Aorta (tissue), 5 donors: ENCODE data around the gene MAP1LC3A. TPM values are rescaled to one million over a fixed set of nuclear protein-coding genes. Genes with fewer than 3 reads are reported as not detected.
A peak's percentile ranks its signal among the peaks of the same experiment; 100 is the strongest.

Source experiments
- ATAC-seq: fragments of 200-7000 bp; cut with Tn5 transposase; one replicate; pipeline ENCODE4 v1.9.1; 2022; ENCODE audit warnings: moderate library complexity; ENCODE audit not compliant: low FRiP score
- DNase-seq, 2 donors: peaks; one replicate each; pipeline ENCODE4 v3.0.0-alpha.2; 2020
- H3K27ac ChIP-seq, 2 donors: one replicate each; pipeline ENCODE4 v1.5.1; 2013; ENCODE audit warnings: low read length in 2 of 2, mild to moderate bottlenecking in 2 of 2, moderate library complexity in 2 of 2, control low read depth in 1 of 2, inconsistent platforms in 1 of 2, low read depth in 1 of 2
- H3K27me3 ChIP-seq, 2 donors: one replicate each; pipeline ENCODE4 v1.6.1; 2013; ENCODE audit warnings: control low read depth in 1 of 2, low read length in 1 of 2, mild to moderate bottlenecking in 1 of 2, moderate library complexity in 1 of 2; ENCODE audit not compliant: insufficient read depth in 2 of 2, control insufficient read depth in 1 of 2
- H3K36me3 ChIP-seq, 2 donors: one replicate each; pipeline ENCODE4 v1.6.1; 2013; ENCODE audit warnings: control low read depth in 1 of 2, low read length in 1 of 2, mild to moderate bottlenecking in 1 of 2; ENCODE audit not compliant: insufficient read depth in 2 of 2, control insufficient read depth in 1 of 2
- H3K4me1 ChIP-seq, 2 donors: one replicate each; pipeline ENCODE4 v1.6.1; 2013; ENCODE audit warnings: low read length in 2 of 2, control low read depth in 1 of 2, mild to moderate bottlenecking in 1 of 2, moderate library complexity in 1 of 2; ENCODE audit not compliant: insufficient read depth in 2 of 2, control insufficient read depth in 1 of 2
- H3K4me3 ChIP-seq, 2 donors: one replicate each; pipeline ENCODE4 v1.5.1; 2013; ENCODE audit warnings: low read length in 2 of 2, control low read depth in 1 of 2, mild to moderate bottlenecking in 1 of 2
- H3K9me3 ChIP-seq: one replicate; pipeline ENCODE4 v1.6.1; 2013; ENCODE audit warnings: mild to moderate bottlenecking, low read length; ENCODE audit not compliant: control insufficient read depth
- WGBS, 2 donors: extraction: QIAGEN DNeasy Blood & Tissue Kit; methylation state at CpG; one replicate each; pipeline ENCODE4 v1.1.7; 2013; 5-methylcytosine and 5-hydroxymethylcytosine counted together
- intact Hi-C, 2 donors: fragments of 100-400 bp; cut with DNase I; formaldehyde crosslinking; loops; one replicate each; pipeline versions ENCODE4 v1.14.2 to v1.15.0; 2022
- polyA plus RNA-seq, 2 donors: library from polyadenylated mRNA; stranded (reverse); fragments of 200-250 nt; gene quantifications; one replicate each; pipeline ENCODE4 v1.2.3, GENCODE V29; 2013
- total RNA-seq, 2 donors: library from RNA; stranded (reverse); fragmentation: NEBNext Ultra II Directional; extraction: Animal tissue kit (Norgen Biotek cat#: 25700); gene quantifications; one replicate each; pipeline ENCODE4 v1.2.1, GENCODE V29; 2021
- donor health status: healthy with polysubstance abuse.
- donor health status: Bipolar disorder and iron deficiency.
- donor health status: DM: no; HTN: no; CAD: no.
- donor health status: DM: no; HTN: no; CAD: no.
- donor health status: DM: yes; HTN: yes; CAD: no.

MAP1LC3A gene
- total and polyA plus RNA-seq, 4 donors: 32.6 to 92.9 (median 45.6) TPM

GRCh38 chr20:34579191-34579978, 20.9 kb downstream of the MAP1LC3A start:
- no peaks in the 10 kb centered on the region for H3K9me3 ChIP-seq
- intact Hi-C loops: loop anchor here (2.0 kb wide), 2 partner anchors 129 to 189 kb away; no protein-coding TSS in a partner anchor
- H3K4me3 ChIP-seq: no peak overlapping the region
- DNase-seq: peak in 1 of 2 donors; percentile 71
- peaks cover 0 to 8% of the 10 kb centered on the region in 2 donors for H3K36me3 ChIP-seq
- WGBS, 2 donors: 41 to 42% methylated on average over 11 of the region's 11 CpGs
- ATAC-seq: peak; percentile 84
- H3K4me1 ChIP-seq: peaks cover 0 to 3% of the 10 kb centered on the region in 2 donors
- H3K27ac ChIP-seq: no peak overlapping the region
- no peaks in the 10 kb centered on the region for H3K27me3 ChIP-seq

- Histone ChIP-seq H3K4me1 (peaks cover 0 to 3% of the 10 kb centered on the region in 2 donors), H3K9me3 (no peaks in the 10 kb centered on the region), H3K36me3 (peaks cover 0 to 4% of the 10 kb centered on the region in 2 donors), H3K27me3 (no peaks in the 10 kb centered on the region), H3K27ac (no peak overlapping the region), H3K4me3 (no peak overlapping the region)
- intact Hi-C loops: loop anchor here (2.0 kb wide), 2 partner anchors 129 to 189 kb away; no protein-coding TSS in a partner anchor
- DNase-seq (no peak), ATAC-seq (no peak)
- 88 to 89% methylated on average over 7 of the region's 7 CpGs for WGBS, 2 donors
Measured at GRCh38 chr20:34579979-34580940, 21.7 kb downstream of the MAP1LC3A start.

DNA sequence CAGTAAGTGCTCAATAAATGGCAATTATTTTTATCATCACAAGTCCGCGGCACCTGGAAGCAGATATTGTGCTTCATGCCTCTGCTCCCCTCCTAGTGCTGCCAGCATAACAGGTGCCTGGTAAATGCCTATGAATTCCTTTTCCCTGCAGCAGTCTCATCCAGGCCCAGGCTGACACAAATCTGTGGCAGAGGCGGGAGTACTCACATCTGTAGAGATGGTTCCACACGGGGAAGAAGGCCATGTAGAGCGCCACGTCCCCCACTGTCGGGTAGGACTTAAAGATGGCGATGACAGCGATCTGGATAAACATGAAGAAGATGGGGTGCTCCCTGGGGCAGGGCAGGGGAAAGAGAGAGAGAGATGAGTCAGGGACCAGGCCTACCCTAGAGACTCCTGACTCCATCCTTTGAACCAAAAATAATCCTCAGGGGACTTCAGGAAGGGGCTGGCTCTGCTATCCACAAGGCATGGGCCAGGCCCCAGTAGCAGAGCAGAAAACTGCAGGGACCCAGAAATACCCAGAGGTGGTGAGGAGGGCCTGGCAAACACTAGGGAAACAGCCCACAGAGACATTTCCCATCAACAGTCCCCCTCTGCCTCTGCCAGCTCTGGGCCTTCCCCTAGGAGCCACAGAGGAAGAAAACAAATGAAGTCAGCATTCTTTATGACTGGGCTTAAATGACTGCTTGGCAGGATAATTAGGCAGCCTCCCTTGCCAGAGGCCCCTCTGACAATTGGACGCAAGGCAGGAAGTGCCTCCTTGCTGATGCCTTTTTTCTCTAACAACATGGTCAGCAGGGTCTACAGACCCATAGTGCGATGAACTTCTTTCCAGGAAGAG, 23.0 kb downstream of the MAP1LC3A start:
- Histone ChIP-seq H3K27ac (peak overlapping the region; percentile 16 to 87), H3K36me3 (peaks cover 0 to 4% of the 10 kb centered on the region in 2 donors), H3K4me3 (no peak overlapping the region), H3K4me1 (peaks cover 0 to 3% of the 10 kb centered on the region in 2 donors), H3K27me3 (no peaks in the 10 kb centered on the region), H3K9me3 (no peaks in the 10 kb centered on the region)
- intact Hi-C loops: no loop called here
- DNase-seq (peak in 1 of 2 donors; percentile 65), ATAC-seq (peak; percentile 76)
- 66 to 71% methylated on average over 11 of the region's 11 CpGs for WGBS, 2 donors

- intact Hi-C loops: no loop called here
- Histone ChIP-seq H3K36me3 (peaks cover 0 to 4% of the 10 kb centered on the region in 2 donors), H3K27ac (peak overlapping the region in 1 of 2 donors; percentile 76), H3K9me3 (no peaks in the 10 kb centered on the region), H3K4me3 (no peak overlapping the region), H3K4me1 (peaks cover 0 to 3% of the 10 kb centered on the region in 2 donors), H3K27me3 (no peaks in the 10 kb centered on the region)
- 59 to 64% methylated on average over 4 of the region's 4 CpGs for WGBS, 2 donors
- no peak for DNase-seq
- ATAC-seq: no peak
Measured at GRCh38 chr20:34582221-34582620, 23.7 kb downstream of the MAP1LC3A start.

DNA sequence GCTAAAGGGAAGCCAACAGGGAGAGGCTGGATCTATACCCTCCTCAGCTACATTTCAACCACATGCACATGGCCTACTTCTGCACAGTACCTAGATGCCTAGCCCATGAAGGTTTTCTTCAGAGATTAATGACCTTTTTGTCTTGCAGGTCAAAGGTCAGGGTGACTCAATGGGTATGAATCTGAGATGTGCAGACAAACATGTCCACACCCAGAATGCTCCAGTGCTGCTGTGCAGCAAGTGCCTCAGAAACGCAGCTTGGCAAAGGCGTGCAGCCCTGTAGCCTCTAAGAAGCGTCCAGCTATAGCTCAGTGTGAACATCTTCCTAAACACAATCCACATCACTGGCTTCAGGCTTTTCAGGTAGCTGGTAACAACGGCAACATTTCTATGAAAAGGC, 24.4 kb downstream of the MAP1LC3A start:
- intact Hi-C loops: no loop called here
- Histone ChIP-seq H3K27ac (no peak overlapping the region), H3K4me1 (peaks cover 0 to 3% of the 10 kb centered on the region in 2 donors)

GRCh38 chr20:34583544-34583943, 25.0 kb downstream of the MAP1LC3A start:
- Histone ChIP-seq H3K27ac (no peak overlapping the region), H3K4me3 (no peak overlapping the region), H3K4me1 (peaks cover 0 to 3% of the 10 kb centered on the region in 2 donors), H3K9me3 (no peaks in the 10 kb centered on the region), H3K27me3 (no peaks in the 10 kb centered on the region), H3K36me3 (peaks cover 0 to 4% of the 10 kb centered on the region in 2 donors)
- ATAC-seq (no peak), DNase-seq (no peak)
- intact Hi-C loops: no loop called here
- WGBS, 2 donors: 78 to 79% methylated on average over 6 of the region's 6 CpGs

More for the DNA sequence above, 24.4 kb downstream of the MAP1LC3A start:
- H3K9me3 ChIP-seq: no peaks in the 10 kb centered on the region
- no peaks in the 10 kb centered on the region for H3K27me3 ChIP-seq
- no peak for ATAC-seq
- DNase-seq: no peak
- no peak overlapping the region for H3K4me3 ChIP-seq
- peaks cover 0 to 4% of the 10 kb centered on the region in 2 donors for H3K36me3 ChIP-seq
- 84% methylated on average over 4 of the region's 4 CpGs for WGBS, 2 donors

- H3K4me1 ChIP-seq: peaks cover 0 to 3% of the 10 kb centered on the region in 2 donors
- H3K36me3 ChIP-seq: peaks cover 0 to 4% of the 10 kb centered on the region in 2 donors
- ATAC-seq: no peak
- H3K9me3 ChIP-seq: no peaks in the 10 kb centered on the region
- no peak overlapping the region for H3K27ac ChIP-seq
- intact Hi-C loops: no loop called here
- DNase-seq: no peak
- H3K27me3 ChIP-seq: no peaks in the 10 kb centered on the region
- WGBS, 2 donors: 93 to 96% methylated on average over 5 of the region's 5 CpGs
- H3K4me3 ChIP-seq: no peak overlapping the region
Measured at GRCh38 chr20:34585019-34585418, 26.5 kb downstream of the MAP1LC3A start.
